GM18909 (cell line): ENCODE results near the gene FAM20C.
"Not testable (repeated sequence)": the region's sequence is repeated elsewhere in the genome, so short reads cannot be mapped to it uniquely, and the experiment has no call there.

Source experiments
- ATAC-seq: cut with Tn5 transposase; IDR thresholded peaks from one replicate; pipeline ENCODE4 v1.9.1; 2021; ENCODE audit warnings: mild to moderate bottlenecking; ENCODE audit not compliant: unreplicated experiment, poor library complexity

The FAM20C gene

GRCh38 chr7:234708-235553, 42.6 kb downstream of the FAM20C start:
- ATAC-seq: no peak

GRCh38 chr7:235576-236395, 43.4 kb downstream of the FAM20C start:
- ATAC-seq: no peak

GRCh38 chr7:236967-237366, 44.6 kb downstream of the FAM20C start:
- no peak for ATAC-seq

- no peak for ATAC-seq
Measured at GRCh38 chr7:237385-237784, 45.0 kb downstream of the FAM20C start.

- no peak for ATAC-seq
Measured at GRCh38 chr7:240146-240676, 47.8 kb downstream of the FAM20C start.

- ATAC-seq: no peak
Measured at GRCh38 chr7:240887-241421, 48.6 kb downstream of the FAM20C start.

GRCh38 chr7:241513-241912, 49.1 kb downstream of the FAM20C start:
- ATAC-seq: no peak

GRCh38 chr7:242826-243579, 50.6 kb downstream of the FAM20C start:
- not testable (repeated sequence) for ATAC-seq

GRCh38 chr7:243580-243978, 51.2 kb downstream of the FAM20C start:
- ATAC-seq: not testable (repeated sequence)

- ATAC-seq: no peak
Measured at GRCh38 chr7:244974-245373, 52.6 kb downstream of the FAM20C start.

GRCh38 chr7:245574-246295, 53.4 kb downstream of the FAM20C start:
- no peak for ATAC-seq

- ATAC-seq: no peak
Measured at GRCh38 chr7:246451-246850, 54.1 kb downstream of the FAM20C start.

GRCh38 chr7:247181-247580, 54.8 kb downstream of the FAM20C start:
- ATAC-seq: no peak

GRCh38 chr7:247636-248035, 55.3 kb downstream of the FAM20C start:
- ATAC-seq: no peak

- no peak for ATAC-seq
Measured at GRCh38 chr7:248732-249435, 56.5 kb downstream of the FAM20C start.

- no peak for ATAC-seq
Measured at GRCh38 chr7:249989-250388, 57.6 kb downstream of the FAM20C start.

- no peak for ATAC-seq
Measured at GRCh38 chr7:250523-250922, 58.2 kb downstream of the FAM20C start.

- ATAC-seq: no peak
Measured at GRCh38 chr7:251005-251404, 58.6 kb downstream of the FAM20C start.
